GM21367 (cell line): ENCODE data around the gene MYH10.
A peak's percentile ranks its signal among the peaks of the same experiment; 100 is the strongest.

Source experiments
- ATAC-seq: cut with Tn5 transposase; IDR thresholded peaks from one replicate; pipeline ENCODE4 v1.9.1; 2021; ENCODE audit not compliant: unreplicated experiment

The MYH10 gene

DNA sequence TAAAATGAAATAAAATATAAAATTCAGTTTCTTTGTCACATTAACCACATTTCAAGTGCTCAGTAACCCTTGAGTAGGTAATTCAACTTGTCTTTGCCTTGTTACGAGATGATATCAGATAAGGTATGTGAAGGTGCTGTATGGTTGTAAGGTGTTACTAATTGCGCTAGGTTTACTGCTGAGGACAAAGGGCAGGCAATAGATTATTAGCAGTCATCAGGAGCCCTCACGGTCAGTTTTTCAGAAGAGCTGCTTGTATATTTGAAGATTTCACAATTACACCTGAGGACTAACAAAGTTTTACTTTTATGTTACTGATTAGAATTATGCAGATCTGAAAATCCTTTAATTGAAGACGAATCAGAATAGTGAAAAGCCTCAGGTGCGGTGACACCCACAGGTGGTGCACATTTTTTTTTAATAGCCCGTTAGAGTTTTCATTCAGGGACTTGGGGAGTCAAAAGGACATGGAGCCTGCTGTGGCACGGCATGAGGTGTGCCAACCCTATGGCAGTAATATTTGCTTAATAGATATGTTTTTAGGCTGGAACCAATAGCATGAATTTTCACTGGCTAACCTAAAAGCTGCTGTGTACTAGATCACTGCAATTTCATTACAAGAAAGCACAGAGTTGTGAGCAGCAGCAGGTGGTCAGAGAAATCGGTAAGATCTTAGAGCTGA, 178.5 kb downstream of the MYH10 start:
- no peak for ATAC-seq

DNA sequence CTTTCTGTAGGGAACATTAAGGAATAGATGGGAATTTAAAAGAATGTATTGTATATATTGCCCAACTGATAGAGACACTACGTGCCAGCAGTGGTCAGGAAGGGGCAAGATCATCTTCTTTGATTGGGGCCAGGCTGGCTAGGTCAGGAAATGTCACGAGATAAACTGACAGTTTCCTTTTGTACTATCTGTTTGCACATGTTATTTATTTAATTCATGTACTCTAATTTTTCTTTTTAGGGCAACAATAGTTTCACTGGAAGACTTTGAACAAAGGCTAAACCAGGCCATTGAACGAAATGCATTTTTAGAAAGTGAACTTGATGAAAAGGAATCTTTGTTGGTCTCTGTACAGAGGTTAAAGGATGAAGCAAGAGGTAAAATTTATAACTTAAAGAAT, 182.2 kb downstream of the MYH10 start:
- no peak for ATAC-seq

DNA sequence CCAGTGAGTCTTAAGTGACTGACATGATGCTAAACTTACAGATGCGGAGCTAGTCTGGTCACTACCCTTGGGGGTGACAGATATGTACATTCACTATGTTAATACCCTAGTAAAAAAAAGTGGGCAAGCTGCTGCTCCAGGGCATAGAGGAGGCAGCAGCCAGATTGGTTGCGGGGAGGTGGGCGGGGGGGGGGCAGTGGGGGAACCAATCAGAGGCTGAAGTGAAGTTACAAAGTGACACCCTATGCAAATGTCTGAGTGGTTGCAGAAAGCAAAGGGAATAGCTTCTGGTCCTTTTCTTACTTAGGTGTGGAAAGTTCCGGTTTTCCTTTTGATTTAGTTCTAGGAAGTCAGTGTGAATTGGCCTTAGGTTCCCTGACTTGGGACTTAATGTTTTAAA, 182.7 kb downstream of the MYH10 start:
- ATAC-seq, result no peak

DNA sequence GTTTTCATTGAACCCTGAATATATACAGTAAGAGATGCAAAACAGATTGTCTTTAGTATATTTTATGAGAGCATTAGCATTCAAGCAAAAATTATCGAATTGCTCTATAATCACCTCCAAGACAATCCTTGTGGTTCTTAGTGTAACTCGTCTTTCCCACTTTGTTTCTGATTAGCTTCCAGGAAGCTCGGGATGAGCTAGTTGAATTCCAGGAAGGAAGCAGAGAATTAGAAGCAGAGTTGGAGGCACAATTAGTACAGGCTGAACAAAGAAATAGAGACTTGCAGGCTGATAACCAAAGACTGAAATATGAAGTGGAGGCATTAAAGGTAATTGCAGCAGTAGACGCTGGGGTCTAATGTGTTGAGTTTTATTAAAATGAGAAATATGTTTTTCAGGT, 185.0 kb downstream of the MYH10 start:
- ATAC-seq, result no peak

DNA sequence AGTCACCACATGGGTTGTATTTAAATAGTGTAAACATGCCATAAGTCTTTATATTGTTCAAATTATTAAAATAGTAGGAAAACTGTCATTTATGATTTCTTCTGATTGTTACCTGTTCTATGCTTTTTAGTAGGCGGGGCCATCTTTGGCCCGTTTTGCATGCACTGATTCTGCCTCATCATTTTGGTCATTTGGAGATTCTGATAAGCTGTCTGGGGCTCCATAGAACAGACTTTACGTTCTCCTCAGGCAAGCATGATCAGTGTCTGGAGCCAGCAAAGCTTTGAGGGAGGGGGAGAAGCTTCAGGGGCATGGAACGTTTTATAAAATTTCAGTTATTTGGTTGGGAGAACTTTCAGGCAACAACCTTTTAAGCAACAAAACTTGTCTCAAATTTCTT, 186.0 kb downstream of the MYH10 start:
- no peak for ATAC-seq

DNA sequence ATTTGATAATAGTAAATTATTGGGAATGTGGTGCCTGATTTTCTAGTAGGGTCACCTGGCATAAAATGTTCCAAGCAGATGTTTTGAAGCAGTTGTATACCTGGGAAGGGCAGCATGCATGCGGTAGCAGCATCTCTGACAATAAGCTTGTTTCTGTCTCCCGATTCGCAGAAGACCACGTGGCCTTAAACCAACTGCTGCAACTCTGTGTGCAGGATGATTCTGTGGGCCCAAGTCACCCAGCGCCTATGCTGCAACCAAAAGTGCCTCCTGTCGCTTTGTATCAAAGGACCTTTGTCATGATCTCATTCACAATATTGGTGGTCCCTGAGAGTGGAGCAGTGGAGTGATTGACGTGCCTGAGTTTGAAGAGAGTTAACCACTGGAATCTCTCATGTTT, 186.8 kb downstream of the MYH10 start:
- ATAC-seq, result no peak

DNA sequence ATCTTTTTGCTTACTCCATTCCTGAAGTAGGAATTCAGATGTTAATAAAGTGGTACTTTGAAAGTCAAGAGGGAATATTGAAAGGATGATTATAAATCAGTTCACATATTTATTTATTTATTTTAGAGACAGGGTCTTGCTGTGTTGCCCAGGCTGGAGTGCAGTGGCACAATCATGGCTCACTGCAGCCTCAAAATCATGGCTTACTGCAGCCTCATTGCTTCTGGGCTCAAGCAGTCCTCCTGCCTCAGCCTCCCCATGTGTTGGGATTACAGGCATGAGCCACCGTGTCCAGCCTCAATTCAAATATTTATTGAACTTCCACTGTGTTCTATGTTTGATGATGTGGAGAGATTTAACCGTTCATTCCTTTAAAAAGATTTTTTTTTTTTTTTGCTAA, 188.2 kb downstream of the MYH10 start:
- ATAC-seq, result no peak

DNA sequence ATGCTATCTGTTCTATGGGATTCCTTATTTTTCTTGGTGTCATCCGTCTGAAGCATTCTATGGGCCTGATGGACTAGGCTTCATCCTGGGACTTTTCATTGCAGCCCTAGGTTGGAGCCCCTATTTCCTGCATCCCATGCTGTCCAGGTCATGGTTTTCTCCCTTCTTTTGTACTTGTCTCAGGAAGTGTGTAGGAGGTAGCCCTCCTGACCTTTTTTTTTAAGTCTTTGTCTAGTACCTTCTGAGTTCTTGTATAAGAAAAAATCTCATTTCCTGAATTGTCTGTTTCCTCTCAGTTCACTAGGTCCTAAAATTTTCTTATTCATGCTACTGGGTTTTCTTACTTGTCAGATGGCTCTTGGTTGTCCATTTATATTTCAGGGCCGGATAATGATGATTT, 188.8 kb downstream of the MYH10 start:
- ATAC-seq, result no peak

DNA sequence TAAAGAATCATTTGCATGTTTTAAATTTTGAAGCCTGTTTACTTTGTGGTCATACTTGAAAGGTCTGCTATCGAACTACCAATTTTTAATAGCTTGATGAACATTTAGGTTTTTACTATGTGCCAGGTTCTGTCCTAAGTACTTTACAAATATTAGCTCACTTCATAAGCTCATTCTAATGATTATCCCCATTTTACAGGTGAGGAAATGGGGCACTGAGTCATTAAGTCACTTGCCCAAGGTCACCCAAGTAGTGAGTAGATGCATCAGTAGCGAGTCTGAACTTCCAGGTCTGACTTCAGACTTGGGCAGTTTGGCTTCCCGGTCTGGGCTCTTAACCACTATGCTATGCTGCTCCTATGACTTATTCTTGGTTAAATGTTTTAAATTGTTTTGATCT, 190.8 kb downstream of the MYH10 start:
- ATAC-seq, result no peak

DNA sequence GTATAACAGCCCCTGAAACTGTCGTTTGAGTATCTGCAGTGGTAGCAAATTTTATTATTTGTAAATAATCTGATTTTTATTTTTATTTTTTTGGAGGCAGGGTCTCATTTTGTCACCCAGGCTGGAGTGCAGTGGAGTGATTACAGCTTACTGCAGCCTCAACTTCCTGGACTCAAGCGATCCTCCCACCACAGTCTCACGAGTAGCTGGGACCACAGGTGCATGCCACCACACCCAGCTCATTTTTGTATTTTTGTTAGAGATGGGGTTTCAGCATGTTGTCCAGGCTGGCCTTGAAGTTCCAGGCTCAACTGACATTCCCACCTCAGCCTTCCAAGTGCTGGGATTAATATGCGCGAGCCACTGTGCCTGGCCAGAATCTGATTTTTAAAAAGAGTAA, 192.1 kb downstream of the MYH10 start:
- no peak for ATAC-seq

DNA sequence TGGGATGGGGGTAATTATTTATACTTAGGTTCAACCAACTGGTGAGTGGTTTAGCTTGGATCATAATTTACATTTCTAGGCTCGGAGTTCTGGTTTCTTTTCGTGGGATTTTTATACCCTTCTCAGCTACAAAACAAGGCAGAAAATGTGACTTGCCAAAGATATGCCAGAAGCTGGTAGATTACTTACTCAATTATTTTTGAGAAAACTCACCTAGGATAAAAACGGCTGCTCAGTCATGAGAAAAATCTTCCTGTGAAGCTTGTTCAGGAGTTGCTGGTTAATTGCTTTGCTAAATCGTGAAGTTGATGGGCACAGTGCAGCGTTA, 193.7 kb downstream of the MYH10 start:
- ATAC-seq, result no peak

DNA sequence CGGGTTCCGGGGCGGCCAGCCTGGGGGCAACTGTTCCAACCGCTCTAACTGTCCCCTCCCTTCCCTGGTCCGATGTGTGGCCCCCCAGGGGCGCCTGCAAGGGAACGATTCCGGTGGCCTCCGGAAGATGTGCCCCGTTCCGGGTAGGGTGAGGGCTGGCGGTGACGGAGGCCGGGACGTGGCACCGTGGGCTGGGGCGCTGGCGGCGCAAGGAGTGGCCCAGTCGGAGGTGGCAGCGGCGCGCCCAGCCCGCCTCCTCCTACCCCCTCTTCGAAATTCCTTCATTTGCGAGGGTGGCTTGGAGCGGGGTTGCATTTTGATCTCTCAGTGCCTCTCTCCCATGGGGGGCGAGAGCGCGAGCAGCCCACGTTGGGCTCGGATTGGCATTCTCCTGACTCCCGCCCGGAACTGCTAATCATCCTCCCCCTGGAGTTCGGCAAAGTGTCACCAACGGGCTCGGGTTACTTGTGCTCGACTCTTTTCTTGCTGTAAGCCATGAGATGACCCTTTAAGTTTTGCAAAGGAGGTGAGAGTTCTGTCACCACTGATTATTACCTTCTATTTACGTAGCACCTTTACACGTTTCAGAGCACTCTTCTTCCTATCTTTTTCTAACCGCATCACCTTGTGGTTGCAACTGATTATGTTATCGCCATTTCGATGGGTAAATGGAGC, 194.2 kb downstream of the MYH10 start:
- ATAC-seq, result peak; percentile 31

DNA sequence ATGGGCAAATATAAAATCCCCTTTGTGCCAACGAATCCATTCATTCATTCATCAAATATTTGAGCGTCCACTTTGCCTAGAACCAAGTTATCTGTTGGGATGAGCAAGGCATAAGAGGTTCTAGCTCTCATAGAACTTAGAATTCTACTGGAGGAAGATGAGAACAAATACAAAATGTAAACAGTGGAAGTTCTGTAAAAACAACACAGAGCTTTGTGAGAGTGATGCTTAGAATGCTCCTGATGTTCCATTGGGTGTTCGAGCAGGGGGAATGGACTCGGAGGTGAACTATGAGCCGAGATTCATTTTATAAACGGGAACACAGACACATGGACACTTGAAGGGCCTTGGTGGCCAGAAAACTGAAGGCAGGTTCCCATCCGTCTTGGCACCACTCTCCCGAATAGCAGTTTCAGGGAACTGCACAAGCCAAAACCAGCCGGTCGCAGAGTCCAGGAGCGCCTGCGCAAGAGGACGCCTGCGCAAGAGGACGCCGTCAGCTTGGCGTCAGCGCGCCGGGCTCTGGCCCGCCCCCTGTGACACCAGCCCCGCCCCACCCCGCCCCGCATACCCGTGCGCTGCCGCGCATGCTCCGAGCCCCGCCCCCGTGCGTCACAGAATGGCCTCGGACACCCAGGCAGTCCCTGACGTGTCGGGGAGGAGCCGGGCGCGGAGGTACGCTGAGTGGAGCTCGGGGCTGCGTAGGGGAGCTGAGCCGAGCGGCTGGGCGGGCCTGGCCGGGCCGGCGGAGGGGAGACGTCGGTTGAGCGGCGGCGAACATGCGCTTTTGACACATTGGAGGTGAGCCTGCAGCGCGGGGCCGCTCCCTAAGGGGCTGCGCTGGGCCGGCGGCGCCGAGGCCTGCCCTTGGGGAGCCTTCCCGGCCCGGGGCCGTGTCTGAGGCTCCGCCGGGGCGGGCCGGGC, 195.0 kb downstream of the MYH10 start, which contains the start of gene NDEL1:
TSS of gene NDEL1 (plus strand) at position 640 of the 924 bp plus-strand sequence. CDS start 8,388 bp downstream, outside the sequence.
- ATAC-seq, result peak; percentile 90

DNA sequence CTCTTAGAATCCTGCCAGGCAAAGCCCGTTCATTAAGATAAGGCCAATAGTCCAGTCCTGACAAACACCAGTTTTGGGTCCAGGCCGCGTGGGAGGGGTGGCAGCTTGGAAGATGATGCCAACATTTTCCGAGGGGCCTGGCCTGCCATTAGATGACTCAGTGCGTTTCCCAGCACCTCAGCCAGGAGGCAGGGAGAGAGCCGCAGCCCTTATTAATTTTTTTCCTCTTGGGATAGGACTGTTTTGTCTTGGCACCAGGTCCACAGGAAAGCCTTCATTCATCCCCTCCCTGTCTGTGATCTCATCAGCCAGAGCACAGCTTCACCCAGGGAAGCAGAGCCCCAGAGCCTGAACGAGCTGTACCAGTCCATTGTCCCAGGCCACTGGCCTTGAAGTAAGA, 199.6 kb downstream of the MYH10 start:
- no peak for ATAC-seq

DNA sequence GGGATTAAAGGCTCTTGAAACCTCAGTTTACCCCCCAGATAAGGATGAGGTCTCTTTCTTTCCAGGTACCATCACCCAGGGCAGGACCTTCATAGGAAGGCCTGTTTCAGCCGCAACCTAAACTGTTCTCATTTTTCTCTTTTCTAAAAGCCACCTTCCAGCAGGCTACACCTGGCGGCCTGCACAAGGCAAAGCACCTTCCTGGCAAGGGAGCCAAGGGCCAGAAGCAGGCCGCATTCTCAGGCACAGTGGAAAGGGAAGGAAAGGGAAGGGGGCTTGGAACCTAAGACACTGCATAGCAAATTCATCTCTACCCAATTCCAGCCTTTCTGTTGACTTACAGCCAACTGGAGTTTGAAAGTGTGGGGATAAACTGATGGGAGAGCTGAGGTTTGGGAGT, 203.7 kb downstream of the MYH10 start:
- ATAC-seq, result no peak

DNA sequence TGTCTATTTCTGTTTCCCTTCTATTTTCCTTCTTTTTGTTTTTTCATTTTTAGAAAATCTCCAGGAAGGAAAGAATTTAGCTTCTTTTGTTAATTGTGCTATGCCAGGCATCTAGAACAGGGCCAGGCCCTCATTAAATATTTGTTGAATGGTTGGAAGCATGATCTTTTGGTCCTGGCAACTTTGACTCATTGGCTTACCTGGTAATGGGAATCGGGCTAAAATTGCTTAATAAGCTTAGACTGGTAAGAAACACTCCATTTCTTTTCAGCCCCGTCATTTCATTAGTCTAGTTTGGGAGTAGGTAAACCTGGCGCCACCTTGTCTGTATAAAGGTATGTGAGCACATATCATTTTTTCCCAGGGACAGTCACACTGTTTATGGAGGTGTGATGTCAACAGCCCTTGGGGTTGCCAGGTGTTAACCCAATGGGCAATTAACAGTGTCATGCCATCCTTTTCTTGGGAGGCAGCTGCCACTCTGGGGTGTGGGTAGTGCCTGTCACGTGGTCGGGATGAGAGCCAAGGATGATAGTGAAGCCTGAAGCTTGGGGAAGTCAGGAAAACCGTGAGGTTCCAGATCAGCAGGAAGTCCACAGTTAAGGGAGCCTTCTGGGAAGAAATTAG, 204.3 kb downstream of the MYH10 start:
- no peak for ATAC-seq
